Mesothelial cell of epicardium (in vitro differentiated cells): ENCODE results near the gene CLTCL1. TPM values are rescaled to one million over a fixed set of nuclear protein-coding genes. Genes with fewer than 3 reads are reported as not detected.
"Not testable (repeated sequence)": the region's sequence is repeated elsewhere in the genome, so short reads cannot be mapped to it uniquely, and the experiment has no call there.

Experiments used
- DNase-seq, 2 experiments: peaks; one replicate each; pipeline ENCODE4 v3.0.0; 2021; ENCODE audit warnings: low spot score in 2 of 2; ENCODE audit not compliant: unreplicated experiment in 2 of 2
- H3K27ac Mint-ChIP-seq: 2 replicates; pipeline ENCODE4 v1.8.0; 2021; ENCODE audit warnings: mixed read lengths
- H3K27me3 Mint-ChIP-seq: 2 replicates; pipeline ENCODE4 v1.8.0; 2021; ENCODE audit warnings: low read depth, mixed read lengths
- H3K36me3 Mint-ChIP-seq: 2 replicates; pipeline ENCODE4 v1.8.0; 2021; ENCODE audit warnings: mixed read lengths
- H3K4me1 Mint-ChIP-seq: 2 replicates; pipeline ENCODE4 v1.8.0; 2021; ENCODE audit warnings: mixed read lengths
- H3K4me3 Mint-ChIP-seq: 2 replicates; pipeline ENCODE4 v1.8.0; 2021; ENCODE audit warnings: mild to moderate bottlenecking, moderate library complexity, mixed read lengths
- H3K9me3 Mint-ChIP-seq: 2 replicates; pipeline ENCODE4 v1.8.0; 2021; ENCODE audit warnings: mixed read lengths
- CTCF ChIP-seq: fragments of 200-600 bp; sonication (generic); IDR thresholded peaks from one replicate; pipeline ENCODE4 v1.5.0; 2021; ENCODE audit warnings: antibody characterized with exemption; ENCODE audit not compliant: unreplicated experiment
- total RNA-seq: library from RNA; stranded (reverse); gene quantifications from 3 replicates; pipeline ENCODE4 v1.2.1, GENCODE V29; 2021

The CLTCL1 gene
- total RNA-seq, 1 donor from 2014 or later = 5.9 TPM

GRCh38 chr22:19319281-19319680, 27.8 kb upstream of the CLTCL1 start:
- TF ChIP-seq CTCF = no peak
- no peak for DNase-seq
- Mint-ChIP-seq H3K27ac (no peak overlapping the region), H3K4me1 (no peaks in the 10 kb centered on the region), H3K9me3 (peaks cover 50% of the 10 kb centered on the region), H3K36me3 (peaks cover 23% of the 10 kb centered on the region), H3K4me3 (no peak overlapping the region), H3K27me3 (no peaks in the 10 kb centered on the region)

- Mint-ChIP-seq H3K27me3 (no peaks in the 10 kb centered on the region), H3K4me1 (no peaks in the 10 kb centered on the region), H3K27ac (no peak overlapping the region), H3K36me3 (peaks cover 25% of the 10 kb centered on the region), H3K4me3 (no peak overlapping the region), H3K9me3 (peaks cover 50% of the 10 kb centered on the region)
- TF ChIP-seq CTCF = no peak
- DNase-seq = no peak
Measured at GRCh38 chr22:19317865-19318264, 26.3 kb upstream of the CLTCL1 start.

DNA sequence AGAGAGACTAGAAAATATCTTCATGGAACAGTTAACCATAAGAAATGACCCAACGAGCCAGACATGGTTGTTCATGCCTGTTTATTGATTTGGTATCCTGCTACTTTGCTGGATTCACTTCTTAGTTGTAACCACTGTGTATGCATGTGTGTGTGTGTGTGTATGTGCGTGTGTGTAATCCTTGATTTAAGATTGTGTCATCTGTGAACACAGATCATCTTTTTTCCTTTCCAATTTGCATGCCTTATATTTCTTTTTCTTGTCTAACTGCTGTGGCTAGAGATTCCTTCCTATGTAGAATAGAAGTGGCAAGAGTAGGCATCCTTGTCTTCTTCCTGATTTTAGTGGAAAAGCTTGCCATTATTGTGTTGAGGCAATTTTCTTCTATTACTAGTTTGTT, 16.4 kb upstream of the CLTCL1 start:
- peaks cover 7% of the 10 kb centered on the region for H3K9me3 Mint-ChIP-seq
- H3K4me1 Mint-ChIP-seq = no peaks in the 10 kb centered on the region
- H3K36me3 Mint-ChIP-seq = peaks cover 3% of the 10 kb centered on the region
- no peaks in the 10 kb centered on the region for H3K27me3 Mint-ChIP-seq
- no peak for DNase-seq
- no peak overlapping the region for H3K4me3 Mint-ChIP-seq
- no peak for TF ChIP-seq CTCF
- H3K27ac Mint-ChIP-seq = no peak overlapping the region

- not testable (repeated sequence) for H3K27me3 Mint-ChIP-seq, H3K36me3 Mint-ChIP-seq, H3K27ac Mint-ChIP-seq, H3K9me3 Mint-ChIP-seq, H3K4me1 Mint-ChIP-seq, DNase-seq, H3K4me3 Mint-ChIP-seq
Measured at GRCh38 chr22:19306535-19306934, 15.0 kb upstream of the CLTCL1 start.

DNA sequence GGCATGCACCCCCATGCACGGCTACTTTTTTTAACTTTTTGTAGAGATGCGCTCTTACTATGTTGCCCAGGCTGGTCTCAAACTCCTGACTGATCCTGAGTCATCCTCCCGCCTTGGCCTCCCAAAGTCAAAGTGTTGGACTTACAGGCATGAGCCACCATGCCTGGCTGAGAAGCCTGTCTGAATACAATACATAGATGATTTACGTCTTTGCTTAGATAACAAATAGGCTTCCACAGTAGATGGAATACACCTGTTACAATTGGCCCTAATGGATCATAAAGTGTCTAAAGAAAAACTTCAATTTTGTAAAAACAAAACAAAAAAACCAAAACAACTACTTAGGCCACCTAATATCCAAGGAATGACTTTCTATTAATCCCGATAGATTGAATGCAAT, 13.0 kb upstream of the CLTCL1 start:
- no peak for TF ChIP-seq CTCF
- DNase-seq = no peak
- no peak overlapping the region for H3K4me3 Mint-ChIP-seq
- no peak overlapping the region for H3K27ac Mint-ChIP-seq
- no peaks in the 10 kb centered on the region for H3K4me1 Mint-ChIP-seq
- H3K27me3 Mint-ChIP-seq = no peaks in the 10 kb centered on the region
- peaks cover 7% of the 10 kb centered on the region for H3K9me3 Mint-ChIP-seq
- peaks cover 3% of the 10 kb centered on the region for H3K36me3 Mint-ChIP-seq

DNA sequence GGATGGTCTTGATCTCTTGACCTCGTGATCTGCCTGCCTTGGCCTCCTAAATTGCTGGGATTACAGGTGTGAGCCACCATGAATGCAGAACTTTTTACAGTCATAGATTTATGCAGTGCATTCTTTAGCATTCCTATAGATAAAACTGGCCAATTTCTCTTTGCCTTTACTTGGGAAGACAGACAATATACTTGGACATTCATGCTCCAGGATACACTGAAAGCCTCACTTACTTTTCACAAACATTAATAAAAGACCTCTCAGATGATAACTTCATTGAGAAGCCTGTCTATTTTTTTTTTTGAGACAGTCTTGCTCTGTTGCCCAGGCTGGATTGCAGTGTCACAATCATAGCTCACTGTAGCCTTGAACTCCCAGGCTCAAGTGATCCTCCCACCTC, 12.3 kb upstream of the CLTCL1 start:
- peaks cover 3% of the 10 kb centered on the region for H3K36me3 Mint-ChIP-seq
- DNase-seq = no peak
- H3K4me1 Mint-ChIP-seq = no peaks in the 10 kb centered on the region
- no peak overlapping the region for H3K27ac Mint-ChIP-seq
- TF ChIP-seq CTCF = no peak
- no peak overlapping the region for H3K4me3 Mint-ChIP-seq
- no peaks in the 10 kb centered on the region for H3K27me3 Mint-ChIP-seq
- peaks cover 7% of the 10 kb centered on the region for H3K9me3 Mint-ChIP-seq
